GM21360 (cell line): ENCODE results near the gene ABRACL.

Experiments used
- ATAC-seq: cut with Tn5 transposase; IDR thresholded peaks from one replicate; pipeline ENCODE4 v1.9.1; 2021; ENCODE audit warnings: mild to moderate bottlenecking, moderate library complexity; ENCODE audit not compliant: unreplicated experiment

Gene ABRACL

DNA sequence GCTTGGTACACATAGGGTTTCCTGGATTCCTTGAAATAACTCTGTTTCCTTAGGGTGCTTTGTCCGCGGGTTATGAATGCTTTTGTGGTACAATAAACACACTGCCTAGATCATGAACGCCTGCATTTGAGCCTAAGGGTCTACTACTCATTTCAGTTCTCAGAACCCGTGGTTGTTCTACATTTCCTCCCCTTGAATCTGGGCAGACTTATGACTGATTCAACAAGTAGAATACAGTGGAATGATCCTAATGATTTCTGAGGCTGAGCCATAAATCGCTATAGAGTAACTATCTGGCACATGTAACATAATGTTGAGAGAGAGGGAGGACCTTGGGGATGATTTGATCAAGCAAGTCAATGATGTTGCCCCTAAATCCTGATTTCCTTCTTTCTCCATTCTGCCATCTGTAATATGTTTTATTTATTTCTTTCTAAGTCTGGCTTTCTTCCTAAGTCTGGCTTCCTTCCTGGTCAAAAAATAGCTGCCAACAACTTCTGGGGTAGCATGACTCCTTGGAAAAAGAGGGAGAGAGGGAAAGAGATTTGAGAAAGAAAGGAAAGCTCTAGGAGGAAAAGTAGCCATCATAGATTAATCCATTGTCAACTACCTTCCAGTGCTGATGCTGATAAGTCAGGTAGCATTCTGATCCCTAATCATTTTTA lies 23.0 kb downstream of the ABRACL start:
- ATAC-seq, result no peak

DNA sequence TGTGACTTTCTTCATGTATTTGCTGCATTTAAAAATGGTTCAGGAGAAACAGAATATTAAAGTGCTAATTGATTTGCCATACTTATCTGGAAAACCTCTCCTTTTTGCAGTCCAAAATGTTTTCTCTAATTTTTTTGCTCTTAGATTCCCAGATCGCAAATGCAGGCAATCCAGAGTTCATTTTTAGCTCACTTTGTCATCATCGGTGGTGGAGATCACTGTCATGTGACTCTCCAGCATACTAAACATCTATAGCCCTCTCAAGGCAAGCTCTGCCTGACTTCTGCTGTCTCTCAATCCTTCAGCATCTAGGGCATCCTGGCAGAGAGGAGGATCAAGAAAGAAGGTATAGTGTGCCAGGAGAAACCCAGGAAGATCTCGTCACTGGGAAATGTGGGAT lies 24.8 kb downstream of the ABRACL start:
- ATAC-seq, result no peak

DNA sequence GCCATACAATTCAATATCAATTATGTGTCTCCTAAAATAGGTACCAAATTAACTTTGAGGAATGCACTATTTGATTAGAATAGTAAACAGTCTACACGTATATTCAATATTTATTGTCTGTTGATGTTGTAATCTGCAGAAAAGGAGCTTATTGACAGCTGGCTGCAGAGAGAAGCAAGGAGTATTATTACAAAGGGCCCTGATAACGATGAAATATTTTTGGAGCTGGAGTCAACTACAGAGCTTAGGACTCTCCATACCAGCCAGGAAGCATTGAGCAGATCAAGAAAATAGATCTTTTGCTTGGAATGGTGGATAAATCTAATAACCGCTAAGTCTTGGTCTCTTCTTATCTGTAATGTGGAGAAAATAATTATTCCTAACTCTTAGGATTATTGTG lies 25.5 kb downstream of the ABRACL start:
- no peak for ATAC-seq

DNA sequence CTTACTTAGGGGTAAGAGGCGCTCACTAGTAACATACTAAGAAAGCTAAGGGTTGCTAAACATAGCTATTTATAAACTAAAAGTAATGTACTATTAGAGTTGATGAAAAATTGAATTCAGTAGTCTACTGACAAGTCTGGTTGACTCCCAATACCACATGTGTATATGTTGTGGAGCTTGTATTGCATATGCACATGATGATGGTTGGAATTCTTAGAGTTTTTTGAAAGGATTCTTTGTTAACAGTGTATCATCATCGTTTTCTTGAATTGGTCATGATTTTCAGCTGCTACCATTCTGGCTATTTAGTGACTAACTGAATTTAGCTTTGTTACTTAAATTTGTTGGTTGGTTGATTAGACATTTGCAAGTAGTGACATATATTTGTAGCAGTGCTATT lies 27.2 kb downstream of the ABRACL start:
- ATAC-seq, result no peak

DNA sequence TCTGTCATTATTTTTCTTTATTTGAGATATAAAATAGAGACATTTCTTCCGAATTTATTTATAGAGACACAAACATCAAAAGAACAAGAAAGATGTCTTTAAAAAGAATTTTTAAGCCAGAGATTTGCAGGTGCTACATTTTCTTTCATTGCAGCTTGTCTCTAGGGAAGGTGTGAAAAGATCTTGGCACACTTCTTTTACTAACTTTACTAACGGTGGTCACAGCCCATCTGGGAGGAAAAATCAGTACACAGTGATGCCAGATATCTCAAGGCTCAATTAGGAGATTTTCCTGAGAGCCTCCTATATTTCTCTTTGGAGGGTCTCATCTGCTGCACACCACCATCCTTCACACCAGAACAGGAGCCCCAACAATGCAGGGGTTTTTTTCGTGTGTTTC lies 29.5 kb downstream of the ABRACL start:
- ATAC-seq, result no peak

DNA sequence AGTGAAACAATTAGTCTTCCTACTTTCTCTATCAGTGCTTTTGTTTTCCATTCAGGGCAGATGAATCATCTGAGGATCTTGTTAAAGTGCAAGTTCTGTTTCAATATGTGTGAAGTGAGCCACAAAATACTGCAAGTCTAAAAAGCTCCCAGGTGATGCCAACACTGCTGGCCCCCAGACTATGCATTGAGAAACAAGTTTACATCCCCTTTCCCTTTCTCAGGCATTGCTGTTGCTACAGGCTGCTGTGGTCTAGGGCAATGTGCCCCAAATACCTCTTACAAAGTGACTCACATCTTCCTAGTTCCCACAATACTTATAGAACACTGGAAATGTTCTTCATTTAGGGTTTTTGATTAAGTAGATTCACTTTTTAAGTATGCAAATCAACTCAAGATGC lies 31.8 kb downstream of the ABRACL start:
- ATAC-seq, result no peak

DNA sequence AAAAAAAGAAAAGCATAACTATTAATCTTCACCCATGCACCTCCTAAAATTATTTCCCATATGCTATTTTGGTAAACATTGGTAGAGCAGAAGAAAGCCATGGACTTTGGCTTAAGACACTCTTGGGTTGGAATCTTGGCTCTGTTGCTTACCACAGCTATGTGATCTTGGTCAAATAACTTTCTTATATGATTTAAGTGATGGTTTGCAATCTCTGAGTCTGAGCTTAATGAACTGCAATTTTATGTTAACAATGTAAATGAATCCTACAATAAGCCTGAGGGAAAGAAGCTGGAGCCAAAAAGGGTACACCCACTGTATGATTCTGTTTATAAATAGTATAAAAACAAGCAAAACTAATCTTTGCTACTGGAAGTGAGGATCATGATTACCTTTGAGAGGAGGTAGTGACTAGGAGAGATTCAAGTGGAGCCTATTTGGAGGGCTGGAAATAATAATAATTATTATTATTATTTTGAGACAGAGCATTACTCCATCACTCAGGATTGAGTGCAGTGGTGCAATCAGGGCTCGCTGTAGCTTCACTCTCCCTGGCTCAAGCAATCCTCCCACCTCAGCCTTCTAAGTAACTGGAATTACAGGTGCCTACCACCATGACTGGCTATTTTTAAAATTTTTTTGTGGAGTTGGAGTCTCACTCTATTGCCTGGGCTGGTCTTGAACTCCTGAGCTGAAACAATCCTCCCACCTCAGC lies 34.5 kb downstream of the ABRACL start:
- no peak for ATAC-seq

DNA sequence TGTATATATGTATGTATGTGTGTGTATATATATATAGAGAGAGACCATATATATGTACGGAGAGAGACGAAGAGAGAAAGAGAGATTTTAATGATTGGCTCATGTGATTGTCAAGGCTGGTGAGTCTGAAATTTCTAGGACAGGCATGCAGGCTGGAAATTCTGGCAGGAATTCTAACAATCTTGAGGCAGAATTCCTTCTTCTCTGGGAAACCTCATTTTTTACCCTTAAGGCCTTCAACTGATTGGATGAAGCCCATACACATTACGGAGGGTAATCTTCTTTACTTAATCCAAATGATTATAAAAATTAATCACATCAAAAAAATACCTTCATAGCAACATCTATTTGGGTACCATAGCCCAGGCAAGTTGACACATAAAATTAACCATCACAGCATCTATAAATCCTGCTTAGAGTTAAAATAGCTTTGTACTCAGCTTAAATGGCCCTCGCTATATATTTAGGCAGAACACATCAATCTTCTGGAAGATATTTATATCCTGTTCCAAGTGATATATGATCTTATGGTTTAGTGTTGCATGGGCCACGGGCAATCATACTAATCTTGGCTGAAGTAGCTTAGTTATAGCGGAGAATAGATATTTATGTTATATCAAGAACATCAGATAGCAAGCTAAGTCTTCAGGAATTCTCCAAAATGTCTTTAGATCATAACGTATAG lies 36.6 kb downstream of the ABRACL start:
- no peak for ATAC-seq

DNA sequence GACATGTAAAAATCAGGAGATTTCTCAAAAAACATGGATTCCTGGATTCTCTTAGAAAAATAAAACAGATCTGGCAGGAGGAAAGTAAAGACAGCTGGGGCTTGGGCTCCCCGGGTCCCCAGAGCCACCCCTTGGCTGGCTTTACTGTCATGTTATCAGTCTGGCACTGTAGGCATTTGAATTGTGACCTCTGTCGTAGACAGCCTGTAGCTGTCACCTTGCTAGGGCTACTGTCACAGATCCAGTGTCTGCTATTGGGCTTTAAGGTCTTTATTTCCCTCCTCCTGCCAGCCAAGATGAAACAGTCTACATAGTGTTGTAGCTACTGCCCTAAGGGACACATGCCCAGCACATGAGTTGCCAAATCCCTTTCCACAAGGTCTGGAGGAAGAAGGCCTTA lies 37.5 kb downstream of the ABRACL start:
- no peak for ATAC-seq

DNA sequence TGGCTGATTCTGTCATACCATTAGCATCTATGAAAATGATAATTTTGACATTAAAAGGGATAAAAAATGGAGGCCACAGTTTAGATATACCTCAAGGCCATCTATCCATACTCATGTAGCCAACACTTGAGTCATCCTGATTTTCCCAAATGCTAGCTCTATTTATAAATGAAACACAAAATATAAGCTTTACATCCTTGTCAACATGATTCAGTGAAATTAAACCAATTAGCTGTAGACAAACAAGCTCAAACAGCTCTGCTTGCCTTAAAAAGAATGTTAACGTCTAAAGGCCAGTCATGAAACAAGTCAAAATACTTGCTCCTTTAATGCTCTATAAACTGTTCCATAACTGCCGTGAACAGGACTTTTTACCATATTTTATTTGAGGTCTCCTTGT lies 40.3 kb downstream of the ABRACL start:
- no peak for ATAC-seq

DNA sequence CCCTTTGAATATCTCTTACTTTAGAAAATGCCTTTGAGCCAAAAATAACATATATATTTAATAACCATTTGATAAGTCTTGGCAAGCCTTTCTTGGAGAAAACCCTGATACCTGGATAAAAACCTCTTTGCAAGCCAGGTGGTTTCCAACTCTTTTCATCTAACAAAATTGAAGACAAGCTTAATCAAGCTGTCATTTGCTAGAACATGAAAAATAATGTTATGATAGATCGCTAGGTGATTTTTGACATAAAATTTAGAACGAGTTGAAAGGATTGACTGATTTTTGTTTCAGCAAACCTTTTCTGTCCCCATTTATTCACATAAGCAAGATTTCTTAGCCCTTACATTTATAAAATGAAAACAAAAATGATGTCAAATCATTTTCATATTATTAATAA lies 44.6 kb downstream of the ABRACL start:
- no peak for ATAC-seq

DNA sequence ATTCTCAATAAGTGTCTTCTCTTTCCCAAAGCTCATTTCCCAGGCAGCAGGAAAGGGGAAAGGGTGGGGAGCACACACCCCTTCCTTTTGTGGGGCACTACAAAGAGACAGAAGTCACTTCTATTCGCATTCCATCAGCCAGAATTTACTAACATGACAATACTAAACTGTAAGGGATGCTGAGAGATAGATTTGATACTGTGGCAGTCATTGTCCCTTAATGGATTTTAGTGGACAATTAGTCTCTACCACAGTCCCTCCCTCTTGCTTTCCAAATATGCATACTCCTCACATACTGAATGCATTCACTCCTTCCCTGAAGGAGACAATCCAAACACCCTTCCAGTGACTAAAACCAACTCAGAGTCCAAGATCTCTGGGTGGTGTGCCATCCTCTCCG lies 50.5 kb downstream of the ABRACL start:
- no peak for ATAC-seq

DNA sequence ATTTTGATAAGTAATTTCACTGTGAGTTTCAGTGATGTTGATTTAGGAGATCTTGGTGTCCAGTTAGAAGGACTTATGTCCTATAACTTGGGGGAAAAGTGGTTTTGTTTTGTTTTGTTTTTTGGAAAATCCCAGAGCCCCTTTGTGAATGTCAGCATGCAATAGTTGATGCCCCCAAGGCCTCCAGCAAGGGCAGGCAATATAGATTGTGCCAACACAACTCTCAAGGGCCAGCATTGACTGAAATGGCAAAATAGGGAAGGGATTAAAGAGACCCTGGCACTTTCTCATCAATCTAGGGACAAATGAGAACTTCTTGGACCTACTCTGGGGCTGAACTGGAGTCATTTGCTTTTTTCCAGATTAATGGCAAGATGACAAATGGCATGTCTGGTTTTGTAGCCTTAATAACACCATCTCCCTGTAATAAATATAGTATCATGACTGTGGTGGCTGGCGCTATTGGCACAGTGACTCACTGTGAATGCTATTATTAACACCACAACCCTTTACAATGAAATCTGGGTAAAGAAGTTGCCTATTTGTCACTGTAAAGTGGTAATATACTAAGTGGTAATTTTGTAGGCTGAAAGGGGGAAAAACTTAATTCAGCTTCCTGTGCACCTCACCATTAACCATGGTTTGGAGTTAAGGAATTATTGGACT lies 51.8 kb downstream of the ABRACL start:
- no peak for ATAC-seq

DNA sequence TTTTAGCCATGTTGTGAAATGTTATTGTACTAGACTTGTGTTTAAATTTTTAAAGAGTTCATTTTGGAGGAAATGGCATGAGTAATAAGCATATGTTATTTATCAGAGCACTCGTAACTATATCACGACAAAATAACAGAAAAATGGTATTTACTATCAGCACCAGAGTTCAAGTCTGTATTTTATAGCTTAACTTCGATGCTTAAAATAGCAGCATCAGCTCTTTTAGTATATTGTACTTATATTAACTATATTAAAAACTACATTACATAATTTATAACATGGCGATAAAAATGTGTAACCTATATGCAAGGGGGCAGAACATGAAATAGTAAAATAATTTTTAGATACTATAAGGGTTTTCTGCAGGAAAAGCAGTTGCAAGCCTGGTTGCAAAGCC lies 52.9 kb downstream of the ABRACL start:
- no peak for ATAC-seq

DNA sequence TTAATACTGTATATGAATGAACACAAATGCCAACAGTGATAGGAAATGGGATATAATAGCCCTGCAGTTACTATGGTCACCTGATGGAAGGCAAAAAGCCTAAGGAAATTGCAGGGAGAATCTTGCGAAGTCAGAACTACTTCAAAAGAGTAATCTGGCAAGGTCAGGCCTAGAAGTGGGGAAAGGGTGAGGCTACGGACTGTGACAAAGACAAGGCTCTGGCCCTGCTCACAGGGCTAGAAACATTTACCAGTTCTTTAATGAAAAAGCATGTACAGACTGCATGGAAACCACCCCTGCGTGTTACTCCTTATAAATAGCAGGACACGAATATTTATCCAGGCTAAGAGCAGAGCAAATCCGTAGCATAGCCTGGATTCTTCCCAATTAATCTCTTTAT lies 53.8 kb downstream of the ABRACL start:
- no peak for ATAC-seq

DNA sequence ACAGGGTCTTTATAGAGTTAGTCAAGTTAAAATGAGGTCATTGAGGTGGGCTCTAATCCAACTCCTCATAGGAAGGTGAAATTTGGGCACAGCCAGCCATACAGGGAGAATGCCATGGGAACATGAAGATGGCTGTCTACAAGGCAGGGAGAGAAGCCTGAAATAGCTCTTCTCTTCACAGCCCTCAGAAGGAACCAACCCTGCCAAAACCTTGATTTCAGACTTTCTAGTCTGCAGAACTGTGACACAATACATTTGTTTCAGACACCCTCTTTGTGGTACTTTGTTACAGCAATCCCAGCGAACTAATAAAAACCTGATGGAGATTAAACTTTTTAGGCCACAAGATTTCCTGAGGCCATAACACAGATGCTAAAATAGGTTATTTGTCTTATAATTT lies 63.3 kb downstream of the ABRACL start:
- ATAC-seq, result no peak
